Natural killer cell treated with Interleukin-12 subunit alpha and Interleukin-12 subunit beta and Interleukin-15 and Interleukin-18, amount 100 ng/mL, for 72 hours (primary cell): Measurements from ENCODE around the gene NR2E3. TPM values are rescaled to one million over a fixed set of nuclear protein-coding genes. Genes with fewer than 3 reads are reported as not detected.
A peak's percentile ranks its signal among the peaks of the same experiment; 100 is the strongest.
"Not testable (repeated sequence)": the region's sequence is repeated elsewhere in the genome, so short reads cannot be mapped to it uniquely, and the experiment has no call there.

ENCODE experiments used
- ATAC-seq, 2 donors: fragments of 150-1000 bp; cut with Tn5 transposase in 1 of 2; sonication (Bioruptor Pico), chemical (Tn5 transposase) in 1 of 2; 2 replicates each; pipeline ENCODE4 v1.10.0; 2021
- DNase-seq: peaks from one replicate; pipeline ENCODE4 v3.0.0; 2022; ENCODE audit warnings: low spot score
- H3K27ac Mint-ChIP-seq, 2 donors: 1 replicate in 1 of 2; 2 replicates in 1 of 2; pipeline ENCODE4 v1.8.0; 2022; ENCODE audit warnings: mixed read lengths in 2 of 2, mild to moderate bottlenecking in 1 of 2, moderate library complexity in 1 of 2
- H3K27me3 Mint-ChIP-seq, 2 donors: 1 replicate in 1 of 2; 2 replicates in 1 of 2; pipeline ENCODE4 v1.8.0; 2022; ENCODE audit warnings: mixed read lengths in 2 of 2
- H3K36me3 Mint-ChIP-seq: one replicate; pipeline ENCODE4 v1.8.0; 2022; ENCODE audit warnings: mixed read lengths
- H3K4me1 Mint-ChIP-seq, 2 donors: 1 replicate in 1 of 2; 2 replicates in 1 of 2; pipeline ENCODE4 v1.8.0; 2022; ENCODE audit warnings: low read depth in 2 of 2, mixed read lengths in 2 of 2, mild to moderate bottlenecking in 1 of 2
- H3K4me3 Mint-ChIP-seq: one replicate; pipeline ENCODE4 v1.8.0; 2022; ENCODE audit warnings: mixed read lengths
- H3K9me3 Mint-ChIP-seq: 2 replicates; pipeline ENCODE4 v1.8.0; 2022; ENCODE audit warnings: mixed read lengths
- total RNA-seq, 2 donors: library from RNA; stranded (reverse); gene quantifications; one replicate each; pipeline ENCODE4 v1.2.3, GENCODE V29; 2022

NR2E3 gene
- total RNA-seq, 2 donors from 2014 or later: not detected

GRCh38 chr15:71815301-71815700 lies 4.9 kb downstream of the NR2E3 start:
- Mint-ChIP-seq H3K36me3 (no peaks in the 10 kb centered on the region), H3K27me3 (no peaks in the 10 kb centered on the region), H3K9me3 (no peaks in the 10 kb centered on the region), H3K4me3 (no peak overlapping the region), H3K27ac (no peak overlapping the region), H3K4me1 (no peaks in the 10 kb centered on the region)
- ATAC-seq (no peak), DNase-seq (no peak)

- Mint-ChIP-seq H3K4me1 (no peaks in the 10 kb centered on the region), H3K27me3 (no peaks in the 10 kb centered on the region), H3K4me3 (no peak overlapping the region), H3K27ac (no peak overlapping the region), H3K36me3 (peaks cover 11% of the 10 kb centered on the region), H3K9me3 (peaks cover 4% of the 10 kb centered on the region)
- DNase-seq (no peak), ATAC-seq (no peak)
Measured at GRCh38 chr15:71817351-71817750, 7.0 kb downstream of the NR2E3 start.

GRCh38 chr15:71820127-71820526 lies 9.8 kb downstream of the NR2E3 start:
- Mint-ChIP-seq H3K27ac (no peak overlapping the region), H3K4me1 (no peaks in the 10 kb centered on the region), H3K4me3 (no peak overlapping the region), H3K27me3 (no peaks in the 10 kb centered on the region), H3K36me3 (peaks cover 21% of the 10 kb centered on the region), H3K9me3 (peaks cover 7% of the 10 kb centered on the region)
- DNase-seq (no peak), ATAC-seq (no peak)

GRCh38 chr15:71821547-71822129 lies 11.3 kb downstream of the NR2E3 start:
- peaks cover 21% of the 10 kb centered on the region for H3K36me3 Mint-ChIP-seq
- no peaks in the 10 kb centered on the region for H3K4me1 Mint-ChIP-seq
- no peak for DNase-seq
- H3K27ac Mint-ChIP-seq: no peak overlapping the region
- H3K9me3 Mint-ChIP-seq: peaks cover 7% of the 10 kb centered on the region
- H3K4me3 Mint-ChIP-seq: no peak overlapping the region
- H3K27me3 Mint-ChIP-seq: no peaks in the 10 kb centered on the region
- no peak for ATAC-seq

GRCh38 chr15:71822890-71823630 lies 12.7 kb downstream of the NR2E3 start:
- no peaks in the 10 kb centered on the region for H3K27me3 Mint-ChIP-seq
- H3K4me3 Mint-ChIP-seq: no peak overlapping the region
- H3K27ac Mint-ChIP-seq: no peak overlapping the region
- no peak for DNase-seq
- no peaks in the 10 kb centered on the region for H3K4me1 Mint-ChIP-seq
- peaks cover 7% of the 10 kb centered on the region for H3K9me3 Mint-ChIP-seq
- H3K36me3 Mint-ChIP-seq: peaks cover 21% of the 10 kb centered on the region
- ATAC-seq: no peak

- no peak for ATAC-seq
- no peak overlapping the region for H3K4me3 Mint-ChIP-seq
- H3K27me3 Mint-ChIP-seq: no peaks in the 10 kb centered on the region
- DNase-seq: no peak
- no peak overlapping the region for H3K27ac Mint-ChIP-seq
- peaks cover 24% of the 10 kb centered on the region for H3K36me3 Mint-ChIP-seq
- no peaks in the 10 kb centered on the region for H3K4me1 Mint-ChIP-seq
- H3K9me3 Mint-ChIP-seq: peaks cover 7% of the 10 kb centered on the region
Measured at GRCh38 chr15:71823801-71824200, 13.4 kb downstream of the NR2E3 start.

- Mint-ChIP-seq H3K4me1 (no peaks in the 10 kb centered on the region), H3K36me3 (peaks cover 33% of the 10 kb centered on the region), H3K4me3 (no peak overlapping the region), H3K27ac (no peak overlapping the region), H3K9me3 (peaks cover 7% of the 10 kb centered on the region), H3K27me3 (no peaks in the 10 kb centered on the region)
- DNase-seq (no peak), ATAC-seq (no peak)
Measured at GRCh38 chr15:71825021-71825730, 14.8 kb downstream of the NR2E3 start.

GRCh38 chr15:71826196-71826595 lies 15.8 kb downstream of the NR2E3 start:
- Mint-ChIP-seq H3K36me3 (peaks cover 33% of the 10 kb centered on the region), H3K9me3 (peaks cover 7% of the 10 kb centered on the region), H3K27ac (no peak overlapping the region), H3K27me3 (no peaks in the 10 kb centered on the region), H3K4me3 (no peak overlapping the region), H3K4me1 (no peaks in the 10 kb centered on the region)
- no peak for ATAC-seq
- no peak for DNase-seq

GRCh38 chr15:71830981-71831380 lies 20.6 kb downstream of the NR2E3 start:
- Mint-ChIP-seq H3K4me3 (no peak overlapping the region), H3K36me3 (peaks cover 12% of the 10 kb centered on the region), H3K9me3 (no peaks in the 10 kb centered on the region), H3K4me1 (no peaks in the 10 kb centered on the region), H3K27me3 (no peaks in the 10 kb centered on the region), H3K27ac (no peak overlapping the region)
- DNase-seq (no peak), ATAC-seq (no peak)

GRCh38 chr15:71841563-71841962 lies 31.2 kb downstream of the NR2E3 start:
- no peak overlapping the region for H3K27ac Mint-ChIP-seq
- ATAC-seq (no peak), DNase-seq (no peak)
- H3K27me3 Mint-ChIP-seq: no peaks in the 10 kb centered on the region
- H3K4me3 Mint-ChIP-seq: no peak overlapping the region
- peaks cover 6% of the 10 kb centered on the region for H3K36me3 Mint-ChIP-seq
- no peaks in the 10 kb centered on the region for H3K9me3 Mint-ChIP-seq
- no peaks in the 10 kb centered on the region for H3K4me1 Mint-ChIP-seq

GRCh38 chr15:71844916-71845315 lies 34.6 kb downstream of the NR2E3 start:
- Mint-ChIP-seq H3K9me3 (no peaks in the 10 kb centered on the region), H3K4me3 (no peak overlapping the region), H3K27me3 (no peaks in the 10 kb centered on the region), H3K27ac (no peak overlapping the region), H3K4me1 (no peaks in the 10 kb centered on the region), H3K36me3 (peaks cover 19% of the 10 kb centered on the region)
- DNase-seq (no peak), ATAC-seq (no peak)

- H3K27ac Mint-ChIP-seq: peak overlapping the region in 1 of 2 donors; percentile 44
- H3K4me3 Mint-ChIP-seq: no peak overlapping the region
- peak in 1 of 2 donors; percentile 38 for ATAC-seq
Measured at GRCh38 chr15:71853543-71853942, 43.2 kb downstream of the NR2E3 start.

GRCh38 chr15:71858232-71858631 lies 47.9 kb downstream of the NR2E3 start:
- H3K27ac Mint-ChIP-seq, DNase-seq, H3K4me3 Mint-ChIP-seq, H3K36me3 Mint-ChIP-seq, H3K27me3 Mint-ChIP-seq, H3K9me3 Mint-ChIP-seq, ATAC-seq, H3K4me1 Mint-ChIP-seq: not testable (repeated sequence)

More at GRCh38 chr15:71853543-71853942, 43.2 kb downstream of the NR2E3 start:
- Mint-ChIP-seq H3K9me3 (no peaks in the 10 kb centered on the region), H3K4me1 (no peaks in the 10 kb centered on the region), H3K36me3 (peaks cover 6% of the 10 kb centered on the region), H3K27me3 (no peaks in the 10 kb centered on the region)
- DNase-seq: no peak
